OCI-LY1 (cell line): Measurements from ENCODE around the gene ELOA2.

Experiments
- EZH2 ChIP-seq: fragments of 200-600 bp; sonication (generic), shearing (Covaris generic); IDR thresholded peaks from 2 replicates; pipeline ENCODE4 v1.8.0; 2017; ENCODE audit warnings: borderline replicate concordance, mixed run types, mild to moderate bottlenecking, antibody characterized with exemption, low read length, moderate library complexity, mixed read lengths
- TF ChIP-seq, protein P1 (sequence below): fragments of 200-600 bp; sonication (generic), shearing (Covaris generic); IDR thresholded peaks from 2 replicates; pipeline ENCODE4 v1.5.1; 2017; ENCODE audit warnings: mild to moderate bottlenecking, antibody characterized with exemption, low read length, moderate library complexity, mixed read lengths

DNA sequence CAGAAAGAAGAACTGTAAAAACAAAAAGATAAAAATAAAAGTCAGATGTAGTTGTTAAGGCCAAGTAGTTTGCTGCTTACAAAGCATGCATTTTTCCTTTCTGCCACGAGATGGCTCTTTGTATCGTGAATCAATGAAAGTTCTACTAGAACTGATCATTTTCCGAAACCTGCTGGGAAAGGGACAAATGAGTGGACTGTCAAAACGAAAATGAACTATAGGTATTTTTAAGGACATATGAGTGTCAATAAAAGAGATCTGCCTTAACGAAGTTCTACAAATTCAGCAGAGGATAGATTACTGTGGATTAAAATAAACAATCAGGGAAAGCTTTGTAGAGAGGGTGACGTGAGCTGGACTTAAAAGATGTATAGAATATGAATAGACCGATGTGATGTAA is 15.0 kb upstream of the ELOA2 start:
- TF ChIP-seq, protein P1, sequence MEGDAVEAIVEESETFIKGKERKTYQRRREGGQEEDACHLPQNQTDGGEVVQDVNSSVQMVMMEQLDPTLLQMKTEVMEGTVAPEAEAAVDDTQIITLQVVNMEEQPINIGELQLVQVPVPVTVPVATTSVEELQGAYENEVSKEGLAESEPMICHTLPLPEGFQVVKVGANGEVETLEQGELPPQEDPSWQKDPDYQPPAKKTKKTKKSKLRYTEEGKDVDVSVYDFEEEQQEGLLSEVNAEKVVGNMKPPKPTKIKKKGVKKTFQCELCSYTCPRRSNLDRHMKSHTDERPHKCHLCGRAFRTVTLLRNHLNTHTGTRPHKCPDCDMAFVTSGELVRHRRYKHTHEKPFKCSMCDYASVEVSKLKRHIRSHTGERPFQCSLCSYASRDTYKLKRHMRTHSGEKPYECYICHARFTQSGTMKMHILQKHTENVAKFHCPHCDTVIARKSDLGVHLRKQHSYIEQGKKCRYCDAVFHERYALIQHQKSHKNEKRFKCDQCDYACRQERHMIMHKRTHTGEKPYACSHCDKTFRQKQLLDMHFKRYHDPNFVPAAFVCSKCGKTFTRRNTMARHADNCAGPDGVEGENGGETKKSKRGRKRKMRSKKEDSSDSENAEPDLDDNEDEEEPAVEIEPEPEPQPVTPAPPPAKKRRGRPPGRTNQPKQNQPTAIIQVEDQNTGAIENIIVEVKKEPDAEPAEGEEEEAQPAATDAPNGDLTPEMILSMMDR, result peak; percentile 78
- TF ChIP-seq EZH2, result no peak
